ENCODE data around the gene SLC25A30. TPM values are rescaled to one million over a fixed set of nuclear protein-coding genes. Genes with fewer than 3 reads are reported as not detected.

Gene SLC25A30
- total and polyA plus RNA-seq, 4 donors, result 5.4 to 59.2 (median 17.8) TPM

- Histone ChIP-seq H3K9me3 (ENCODE audit: control insufficient read depth in 4 of 4, low read length in 3 of 4) (no peaks in the 10 kb centered on the region), H3K4me1 (ENCODE audit: control insufficient read depth in 4 of 4, insufficient read depth in 4 of 4, low read length in 3 of 4) (peaks cover 2 to 50% (median 20%) of the 10 kb centered on the region in 4 donors), H3K36me3 (ENCODE audit: control insufficient read depth in 4 of 4, insufficient read depth in 3 of 4, low read depth in 1 of 4, low read length in 3 of 4) (no peaks in the 10 kb centered on the region), H3K4me3 (ENCODE audit: low read depth in 1 of 3, low read length in 3 of 3) (no peak overlapping the region), H3K27me3 (ENCODE audit: control insufficient read depth in 4 of 4, insufficient read depth in 4 of 4, low read length in 3 of 4) (no peaks in the 10 kb centered on the region), H3K9ac (ENCODE audit: low read depth in 1 of 2, low read length in 2 of 2) (no peak overlapping the region), H3K27ac (ENCODE audit: low read depth in 1 of 2, low read length in 2 of 2) (no peak overlapping the region)
- TF ChIP-seq FOXA2 (IDR thresholded peaks at IDR 0.05), result no peak
- TF ChIP-seq FOXA1 (IDR thresholded peaks at IDR 0.05), result no peak
- TF ChIP-seq CTCF (IDR thresholded peaks at IDR 0.05; ENCODE audit: low read depth, low read length, missing input control), result no peak
- no peak for TF ChIP-seq TAF1 (conservative IDR thresholded peaks at IDR 0.05)
- TF ChIP-seq YY1 (IDR thresholded peaks at IDR 0.05), result no peak
- TF ChIP-seq MAX (IDR thresholded peaks at IDR 0.05), result no peak
- TF ChIP-seq RXRA (IDR thresholded peaks at IDR 0.05), result no peak
- TF ChIP-seq RAD21 (IDR thresholded peaks at IDR 0.05), result no peak
- TF ChIP-seq GABPA (IDR thresholded peaks at IDR 0.05 in 1 of 2, conservative IDR thresholded peaks at IDR 0.05 in 1 of 2), result no peak
- TF ChIP-seq REST (IDR thresholded peaks at IDR 0.05), result no peak
- TF ChIP-seq JUND (IDR thresholded peaks at IDR 0.05), result no peak
- no peak for TF ChIP-seq NR2F2 (IDR thresholded peaks at IDR 0.05)
- TF ChIP-seq ATF3 (IDR thresholded peaks at IDR 0.05), result no peak
- TF ChIP-seq EGR1 (IDR thresholded peaks at IDR 0.05; ENCODE audit: low read depth in 2 of 2), result no peak
- no peak for TF ChIP-seq HNF4A (conservative IDR thresholded peaks at IDR 0.05)
- no peak for TF ChIP-seq ZBTB33 (IDR thresholded peaks at IDR 0.05)
- TF ChIP-seq HNF4G (IDR thresholded peaks at IDR 0.05), result no peak
- no peak for TF ChIP-seq SP1 (IDR thresholded peaks at IDR 0.05)
- no peak for DNase-seq (ENCODE audit: low spot score)
- 94% methylated on average over 4 of the region's 4 CpGs for WGBS
Observed at GRCh38 chr13:45436953-45437352, 18.8 kb upstream of the SLC25A30 start.
